Stimulated activated naive CD8-positive, alpha-beta T cell treated with anti-CD3 and anti-CD28 coated beads, Interleukin-15, Interleukin-2, amounts not matched to agents 100 ng/mL and 50 ng/mL, for 24 hours (primary cell): ENCODE measurements around the gene UTF1.
A peak's percentile ranks its signal among the peaks of the same experiment; 100 is the strongest.

ENCODE experiments used
- H3K27ac Mint-ChIP-seq: one replicate; pipeline ENCODE4 v1.8.0; 2021; ENCODE audit warnings: mild to moderate bottlenecking, mixed read lengths
- H3K27me3 Mint-ChIP-seq: one replicate; pipeline ENCODE4 v1.8.0; 2021; ENCODE audit warnings: mixed read lengths
- H3K36me3 Mint-ChIP-seq: one replicate; pipeline ENCODE4 v1.8.0; 2021; ENCODE audit warnings: low read depth, mixed read lengths
- H3K4me1 Mint-ChIP-seq: one replicate; pipeline ENCODE4 v1.8.0; 2021; ENCODE audit warnings: low read depth, mixed read lengths
- H3K4me3 Mint-ChIP-seq: one replicate; pipeline ENCODE4 v1.8.0; 2021; ENCODE audit warnings: mild to moderate bottlenecking, mixed read lengths
- H3K9me3 Mint-ChIP-seq: one replicate; pipeline ENCODE4 v1.8.0; 2021; ENCODE audit warnings: mixed read lengths

UTF1 gene

GRCh38 chr10:133237588-133238465, 7.8 kb downstream of the UTF1 start, which contains the start of gene VENTX:
Gene VENTX (plus strand): TSS chr10:133237855. CDS start chr10:133237915, 60 bp downstream.
- Mint-ChIP-seq H3K27ac (no peak within 1 kb of the TSS), H3K9me3 (no peaks in the 10 kb centered on the region), H3K27me3 (peaks cover 43% of the 10 kb centered on the region), H3K4me3 (no peak within 1 kb of the TSS), H3K36me3 (no peaks in the 10 kb centered on the region), H3K4me1 (peaks cover 21% of the 10 kb centered on the region)

GRCh38 chr10:133238466-133238804, 8.4 kb downstream of the UTF1 start:
- peaks cover 43% of the 10 kb centered on the region for H3K27me3 Mint-ChIP-seq
- H3K27ac Mint-ChIP-seq, result no peak overlapping the region
- H3K36me3 Mint-ChIP-seq, result no peaks in the 10 kb centered on the region
- H3K9me3 Mint-ChIP-seq, result no peaks in the 10 kb centered on the region
- H3K4me3 Mint-ChIP-seq, result no peak overlapping the region
- H3K4me1 Mint-ChIP-seq, result peaks cover 21% of the 10 kb centered on the region

GRCh38 chr10:133239990-133240389, 10.0 kb downstream of the UTF1 start:
- Mint-ChIP-seq H3K4me1 (peaks cover 21% of the 10 kb centered on the region), H3K9me3 (no peaks in the 10 kb centered on the region), H3K27ac (no peak overlapping the region), H3K4me3 (no peak overlapping the region), H3K27me3 (peaks cover 37% of the 10 kb centered on the region), H3K36me3 (no peaks in the 10 kb centered on the region)

- H3K27ac Mint-ChIP-seq, result no peak overlapping the region
- H3K4me1 Mint-ChIP-seq, result peaks cover 18% of the 10 kb centered on the region
- peaks cover 37% of the 10 kb centered on the region for H3K27me3 Mint-ChIP-seq
- H3K9me3 Mint-ChIP-seq, result no peaks in the 10 kb centered on the region
- H3K4me3 Mint-ChIP-seq, result peak overlapping the region; percentile 54
- H3K36me3 Mint-ChIP-seq, result no peaks in the 10 kb centered on the region
Measured at GRCh38 chr10:133241501-133242205, 11.6 kb downstream of the UTF1 start.

- H3K27me3 Mint-ChIP-seq, result peaks cover 37% of the 10 kb centered on the region
Measured at GRCh38 chr10:133242611-133243356, 12.8 kb downstream of the UTF1 start.

GRCh38 chr10:133243593-133243992, 13.6 kb downstream of the UTF1 start:
- Mint-ChIP-seq H3K27ac (no peak overlapping the region), H3K4me3 (no peak overlapping the region), H3K9me3 (no peaks in the 10 kb centered on the region), H3K4me1 (peaks cover 18% of the 10 kb centered on the region), H3K36me3 (no peaks in the 10 kb centered on the region), H3K27me3 (peaks cover 32% of the 10 kb centered on the region)

More at GRCh38 chr10:133242611-133243356, 12.8 kb downstream of the UTF1 start:
- Mint-ChIP-seq H3K36me3 (no peaks in the 10 kb centered on the region), H3K9me3 (no peaks in the 10 kb centered on the region), H3K4me1 (peaks cover 18% of the 10 kb centered on the region), H3K27ac (no peak overlapping the region), H3K4me3 (no peak overlapping the region)

- H3K4me3 Mint-ChIP-seq, result no peak overlapping the region
- H3K4me1 Mint-ChIP-seq, result peaks cover 17% of the 10 kb centered on the region
- H3K27me3 Mint-ChIP-seq, result peaks cover 20% of the 10 kb centered on the region
- no peak overlapping the region for H3K27ac Mint-ChIP-seq
- H3K9me3 Mint-ChIP-seq, result no peaks in the 10 kb centered on the region
- H3K36me3 Mint-ChIP-seq, result no peaks in the 10 kb centered on the region
Measured at GRCh38 chr10:133245439-133246235, 15.6 kb downstream of the UTF1 start.

- H3K27me3 Mint-ChIP-seq, result peaks cover 14% of the 10 kb centered on the region
- H3K4me1 Mint-ChIP-seq, result peaks cover 11% of the 10 kb centered on the region
- no peak overlapping the region for H3K4me3 Mint-ChIP-seq
- no peaks in the 10 kb centered on the region for H3K36me3 Mint-ChIP-seq
- no peaks in the 10 kb centered on the region for H3K9me3 Mint-ChIP-seq
- H3K27ac Mint-ChIP-seq, result no peak overlapping the region
Measured at GRCh38 chr10:133246236-133246626, 16.2 kb downstream of the UTF1 start.

GRCh38 chr10:133247681-133248333, 17.8 kb downstream of the UTF1 start:
- H3K27ac Mint-ChIP-seq, result no peak overlapping the region
- no peaks in the 10 kb centered on the region for H3K36me3 Mint-ChIP-seq
- H3K4me1 Mint-ChIP-seq, result no peaks in the 10 kb centered on the region
- no peak overlapping the region for H3K4me3 Mint-ChIP-seq
- H3K27me3 Mint-ChIP-seq, result peaks cover 4% of the 10 kb centered on the region
- no peaks in the 10 kb centered on the region for H3K9me3 Mint-ChIP-seq

GRCh38 chr10:133248334-133248715, 18.3 kb downstream of the UTF1 start:
- Mint-ChIP-seq H3K36me3 (no peaks in the 10 kb centered on the region), H3K4me3 (no peak overlapping the region), H3K27me3 (no peaks in the 10 kb centered on the region), H3K27ac (no peak overlapping the region), H3K9me3 (no peaks in the 10 kb centered on the region), H3K4me1 (no peaks in the 10 kb centered on the region)

GRCh38 chr10:133249094-133249780, 19.2 kb downstream of the UTF1 start:
- no peaks in the 10 kb centered on the region for H3K4me1 Mint-ChIP-seq
- no peaks in the 10 kb centered on the region for H3K27me3 Mint-ChIP-seq
- no peak overlapping the region for H3K27ac Mint-ChIP-seq
- no peak overlapping the region for H3K4me3 Mint-ChIP-seq
- H3K9me3 Mint-ChIP-seq, result no peaks in the 10 kb centered on the region
- H3K36me3 Mint-ChIP-seq, result no peaks in the 10 kb centered on the region

- Mint-ChIP-seq H3K4me1 (no peaks in the 10 kb centered on the region), H3K27me3 (no peaks in the 10 kb centered on the region), H3K4me3 (no peak overlapping the region), H3K27ac (peak overlapping the region; percentile 0), H3K36me3 (no peaks in the 10 kb centered on the region), H3K9me3 (no peaks in the 10 kb centered on the region)
Measured at GRCh38 chr10:133249975-133250754, 20.1 kb downstream of the UTF1 start.
